Activated CD8-positive, alpha-beta memory T cell treated with anti-CD3 and anti-CD28 coated beads for 4 hours (primary cell): Measurements from ENCODE around the gene CALHM1.
"Not testable (repeated sequence)": the region's sequence is repeated elsewhere in the genome, so short reads cannot be mapped to it uniquely, and the experiment has no call there.

Experiments used
- DNase-seq, 2 donors: peaks; one replicate each; pipeline ENCODE4 v3.0.0-alpha.2; 2020; ENCODE audit warnings: low read depth in 2 of 2

Gene CALHM1

DNA sequence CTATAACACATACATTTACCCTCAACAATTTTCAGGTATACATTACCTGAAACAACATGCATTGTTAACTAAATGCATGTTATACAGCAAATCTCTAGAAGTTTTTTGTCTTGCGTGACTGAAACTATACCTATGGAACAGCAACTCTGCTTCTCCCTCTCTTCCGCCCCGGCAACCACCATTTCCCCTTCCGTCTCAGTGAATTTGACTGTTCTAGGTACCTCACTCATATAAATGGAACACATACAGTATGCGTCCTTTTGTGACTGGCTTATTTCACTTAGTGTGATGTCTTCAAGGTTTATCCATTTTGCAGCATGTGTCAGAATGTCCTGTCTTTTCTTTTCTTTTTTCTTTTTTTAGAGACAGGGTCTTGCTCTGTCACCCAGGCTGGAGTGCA, 29.1 kb downstream of the CALHM1 start:
- no peak for DNase-seq

DNA sequence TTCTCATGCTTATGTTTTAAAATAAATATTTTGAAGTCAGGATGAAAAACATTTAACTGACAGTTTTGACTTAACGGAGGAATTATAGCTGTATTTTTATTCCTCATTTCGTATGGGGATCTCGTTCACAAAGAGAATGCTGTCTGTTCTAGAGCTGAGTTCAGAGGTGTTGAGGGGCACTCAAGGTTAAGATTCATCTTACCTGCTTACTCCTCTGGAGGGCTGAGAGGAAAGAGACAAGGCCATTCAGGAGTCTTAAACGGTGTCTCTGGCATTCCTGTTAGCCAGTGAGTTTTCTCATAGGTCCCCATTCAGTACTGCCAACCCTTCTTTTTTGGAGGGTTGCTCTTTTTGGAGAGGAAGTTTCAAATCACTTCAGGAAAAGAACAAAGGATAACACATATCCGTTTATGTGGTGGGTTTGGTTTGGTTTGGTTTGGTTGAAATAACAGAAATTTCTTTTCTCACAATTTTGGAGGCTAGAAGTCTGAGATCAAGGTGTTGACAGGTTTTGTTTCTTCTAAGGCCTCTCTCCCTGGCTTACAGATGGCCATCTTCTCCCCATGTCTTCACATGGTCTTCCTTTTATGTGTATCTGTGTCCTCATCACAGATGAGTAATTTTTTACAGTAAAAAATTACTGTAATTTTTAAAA, 29.6 kb downstream of the CALHM1 start:
- no peak for DNase-seq

DNA sequence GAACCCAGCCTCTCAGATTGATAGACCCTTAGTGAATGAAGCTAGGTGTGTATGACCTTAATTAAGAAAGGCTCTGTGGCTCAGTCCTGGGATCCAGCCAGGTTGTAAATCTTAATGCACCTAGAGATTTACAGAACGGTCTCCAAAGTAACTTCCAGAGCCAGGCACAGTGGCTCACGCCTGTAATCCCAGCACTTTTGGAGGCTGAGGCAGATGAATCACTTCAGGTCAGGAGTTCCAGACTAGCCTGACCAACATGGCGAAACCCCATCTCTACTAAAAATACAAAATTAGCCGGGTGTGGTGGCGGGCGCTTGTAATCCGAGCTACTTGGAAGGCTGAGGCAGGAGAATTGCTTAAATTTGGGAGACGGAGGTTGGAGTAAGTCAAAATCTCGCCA, 30.8 kb downstream of the CALHM1 start:
- DNase-seq, result no peak

DNA sequence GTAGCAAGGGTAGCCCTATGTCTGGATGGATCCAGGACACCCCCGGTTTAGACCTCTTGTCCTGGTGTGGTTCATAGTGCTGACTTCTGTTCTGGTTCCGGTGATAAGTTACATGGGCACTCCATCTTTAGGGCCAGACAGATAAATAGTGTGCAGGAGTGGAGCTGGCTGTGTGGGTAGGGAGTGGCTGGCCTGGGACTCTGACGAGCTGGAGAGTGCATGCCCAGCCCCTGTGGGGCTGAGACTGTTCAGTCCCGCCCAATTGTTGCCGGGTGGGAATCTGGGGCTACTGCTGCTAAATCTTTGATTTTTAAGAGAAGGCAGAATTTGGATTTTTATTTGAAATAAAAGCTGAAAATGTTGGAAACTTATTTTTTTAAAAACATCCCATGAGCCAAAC, 35.0 kb downstream of the CALHM1 start:
- DNase-seq, result no peak

DNA sequence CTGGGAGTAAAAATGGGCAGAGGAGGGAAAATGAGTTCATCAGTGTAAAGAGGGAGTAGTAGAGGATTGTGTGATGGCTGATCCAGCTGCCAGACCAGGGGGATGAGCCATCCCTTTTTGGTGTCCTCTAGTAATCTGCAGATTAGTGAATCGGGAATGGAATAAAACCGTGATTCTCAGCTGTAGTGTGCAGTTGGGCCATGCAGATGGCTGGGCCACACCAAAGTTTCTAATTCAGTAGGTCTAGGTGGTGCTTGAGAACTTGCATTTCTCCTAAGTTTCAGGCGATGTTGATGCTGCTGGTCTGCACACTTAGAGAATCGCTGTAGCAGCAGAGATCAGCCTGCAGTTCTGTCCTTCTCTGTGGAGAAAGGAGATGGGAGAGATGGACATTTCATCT, 39.6 kb downstream of the CALHM1 start:
- no peak for DNase-seq

DNA sequence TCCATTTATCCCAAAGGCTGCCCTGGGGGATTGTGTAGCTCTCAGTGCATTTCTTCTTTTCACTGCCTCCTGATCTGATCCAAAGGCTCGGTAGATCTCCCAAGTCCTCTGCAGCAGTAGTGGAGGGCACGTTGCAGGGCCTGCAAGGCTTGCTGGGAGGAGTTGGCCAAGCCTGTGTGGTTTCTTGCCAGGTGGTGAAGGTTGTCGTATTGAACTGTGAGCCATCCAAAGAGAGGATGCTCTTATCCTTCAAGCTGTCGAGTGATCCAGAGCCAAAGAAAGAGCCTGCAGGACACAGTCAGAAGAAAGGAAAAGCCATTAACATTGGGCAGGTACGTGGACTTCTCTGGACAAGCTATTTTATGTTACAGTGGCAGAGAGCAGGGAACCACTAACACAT, 41.1 kb downstream of the CALHM1 start:
- DNase-seq, result no peak

DNA sequence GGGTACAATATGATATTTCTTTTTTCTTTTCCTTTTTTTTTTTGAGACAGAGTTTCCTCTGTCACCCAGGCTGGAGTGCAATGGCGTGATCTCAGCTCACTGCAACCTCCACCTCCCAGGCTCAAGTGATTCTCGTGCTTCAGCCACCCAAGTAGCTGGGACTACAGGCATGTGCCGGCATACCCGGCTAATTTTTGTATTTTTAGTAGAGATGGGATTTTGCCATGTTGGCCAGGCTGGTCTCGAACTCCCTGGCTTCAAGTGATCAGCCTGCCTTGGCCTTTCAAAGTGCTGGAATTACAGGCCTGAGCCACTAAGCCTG, 41.6 kb downstream of the CALHM1 start:
- DNase-seq, result not testable (repeated sequence)

DNA sequence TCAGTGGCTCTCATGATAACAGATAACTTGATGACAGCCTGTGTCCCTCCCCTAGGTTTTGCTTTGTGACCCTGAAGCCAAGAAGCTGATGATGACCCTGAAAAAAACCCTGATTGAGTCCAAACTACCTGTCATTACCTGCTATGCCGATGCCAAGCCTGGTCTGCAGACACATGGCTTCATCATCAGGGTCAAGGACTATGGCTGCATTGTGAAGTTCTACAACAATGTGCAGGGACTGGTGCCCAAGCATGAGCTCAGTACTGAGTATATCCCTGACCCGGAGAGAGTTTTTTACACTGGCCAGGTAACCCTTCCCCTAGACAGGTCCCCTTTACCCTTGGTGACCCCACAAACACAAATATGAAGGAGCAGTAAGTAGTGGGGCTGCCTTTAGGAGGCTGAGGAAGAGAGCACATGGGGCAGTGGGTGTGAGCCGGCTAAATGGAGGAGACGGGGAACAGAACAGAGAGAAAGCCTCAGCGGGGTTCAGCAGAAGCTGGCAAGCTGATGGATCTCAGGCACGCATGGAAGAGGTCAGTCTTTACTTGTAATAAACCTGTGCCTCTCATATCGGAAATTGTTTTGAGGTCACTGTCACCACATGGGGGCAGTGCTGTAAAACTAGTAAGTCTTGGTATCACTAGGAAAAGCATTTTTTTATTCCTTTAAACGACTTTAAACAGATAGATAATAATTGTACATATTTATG, 42.1 kb downstream of the CALHM1 start:
- peak; percentile 22 to 43 for DNase-seq

DNA sequence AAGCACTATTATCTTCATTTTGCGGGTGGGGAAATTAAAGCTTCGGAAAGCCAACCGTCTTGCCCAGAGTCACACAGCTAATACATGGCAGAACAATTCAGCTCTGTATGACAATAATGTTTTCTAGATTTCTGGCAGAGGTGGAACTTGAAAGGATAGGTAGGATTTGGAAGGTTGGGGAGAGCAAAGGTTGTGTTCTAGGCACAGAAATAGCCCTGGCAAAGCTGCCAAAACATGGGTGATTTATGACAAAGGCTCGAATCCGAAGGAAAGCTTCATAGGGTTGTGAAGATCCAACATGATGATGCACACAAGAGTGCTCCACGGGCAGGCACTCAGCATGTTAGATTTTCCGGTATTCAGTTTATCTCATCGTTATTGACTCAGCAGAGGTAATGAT, 43.1 kb downstream of the CALHM1 start:
- DNase-seq, result no peak

DNA sequence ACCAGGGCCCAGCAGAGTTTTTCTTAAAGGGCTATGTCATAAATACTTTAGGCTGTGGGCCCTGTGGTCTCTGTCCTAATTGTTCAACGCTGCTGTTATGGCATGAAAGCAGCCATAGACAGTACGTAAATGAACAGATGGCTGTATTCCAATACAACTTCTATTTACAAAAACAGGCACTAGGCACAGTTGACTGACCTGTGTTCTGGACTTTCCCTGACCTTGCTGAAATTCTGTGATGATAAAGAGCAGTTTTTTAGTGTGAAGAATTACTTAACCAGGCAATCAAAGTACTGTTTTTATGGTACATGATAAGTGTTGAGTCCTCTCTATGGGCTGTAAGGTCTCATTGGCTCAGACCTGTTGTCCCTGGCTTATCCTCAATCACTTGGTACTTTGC, 45.1 kb downstream of the CALHM1 start:
- no peak for DNase-seq
